Stimulated activated CD8-positive, alpha-beta memory T cell treated with anti-CD3 and anti-CD28 coated beads, Interleukin-2, amount 100 ng/mL, for 1 hour (primary cell): ENCODE results near the gene DUS1L.

Source experiments
- DNase-seq, 2 donors: peaks; one replicate each; pipeline ENCODE4 v3.0.0-alpha.2; 2020; ENCODE audit warnings: low read depth in 2 of 2

DUS1L gene

GRCh38 chr17:82065638-82066303 lies at the start of gene DUS1L:
Gene DUS1L, minus strand, starts transcription at chr17:82065804. Its CDS starts 745 bp downstream, at chr17:82065059.
- peak; percentile 47 to 55 for DNase-seq

- DNase-seq: no peak
Measured at GRCh38 chr17:82114872-82115271, 49.3 kb upstream of the DUS1L start.

GRCh38 chr17:82114447-82114846 lies 48.8 kb upstream of the DUS1L start:
- no peak for DNase-seq

- no peak for DNase-seq
Measured at GRCh38 chr17:82113941-82114340, 48.3 kb upstream of the DUS1L start.

- DNase-seq: no peak
Measured at GRCh38 chr17:82113422-82113821, 47.8 kb upstream of the DUS1L start.

- no peak for DNase-seq
Measured at GRCh38 chr17:82112914-82113311, 47.3 kb upstream of the DUS1L start.

- DNase-seq: no peak
Measured at GRCh38 chr17:82112181-82112913, 46.7 kb upstream of the DUS1L start.

GRCh38 chr17:82110298-82110697 lies 44.7 kb upstream of the DUS1L start:
- no peak for DNase-seq

DNA sequence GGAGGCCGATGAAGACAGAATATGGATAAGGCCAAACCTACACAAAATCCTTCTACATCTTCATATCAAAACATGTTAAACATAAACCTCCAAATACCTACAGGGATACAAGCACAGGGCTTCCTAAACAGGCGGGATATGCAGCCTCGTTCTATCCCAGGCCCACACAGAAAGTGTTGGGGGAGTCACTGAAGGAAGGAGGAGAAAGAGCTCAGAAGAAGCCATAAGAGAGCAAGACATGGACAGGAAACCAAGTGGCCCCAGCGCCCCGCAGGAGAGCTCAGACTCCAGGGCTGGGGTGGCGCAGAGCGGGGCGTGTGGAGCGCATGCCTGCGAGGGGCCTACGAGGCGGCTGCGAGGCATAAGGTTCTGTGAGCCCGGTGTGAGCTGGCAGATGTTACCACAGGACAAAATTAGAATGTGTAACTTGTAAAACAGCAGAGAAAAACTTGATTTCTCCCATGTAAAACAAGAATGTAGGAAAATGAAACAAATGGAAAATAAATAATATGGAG lies 43.4 kb upstream of the DUS1L start:
- DNase-seq: no peak

- DNase-seq: no peak
Measured at GRCh38 chr17:82108496-82108945, 42.9 kb upstream of the DUS1L start.

DNA sequence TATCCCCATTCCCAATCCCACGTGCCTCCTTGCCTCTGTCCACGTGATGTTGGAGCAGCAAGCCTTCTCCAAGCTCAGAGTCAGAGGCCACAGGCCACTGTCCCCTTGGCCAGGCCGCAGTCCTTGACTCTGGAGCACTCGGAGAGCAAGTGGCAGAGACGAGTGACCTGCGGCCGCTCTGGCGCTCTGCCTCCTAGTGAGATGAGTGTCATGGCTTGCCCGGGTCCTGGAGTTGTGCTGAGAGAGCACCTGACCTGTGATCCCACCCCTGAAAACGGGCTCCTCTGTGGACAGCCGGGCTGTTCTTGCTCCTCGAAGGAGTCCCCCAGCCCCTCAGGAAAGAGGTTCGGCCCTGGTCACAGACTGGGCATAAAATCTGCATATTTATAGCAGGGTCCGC lies 42.4 kb upstream of the DUS1L start:
- no peak for DNase-seq

DNA sequence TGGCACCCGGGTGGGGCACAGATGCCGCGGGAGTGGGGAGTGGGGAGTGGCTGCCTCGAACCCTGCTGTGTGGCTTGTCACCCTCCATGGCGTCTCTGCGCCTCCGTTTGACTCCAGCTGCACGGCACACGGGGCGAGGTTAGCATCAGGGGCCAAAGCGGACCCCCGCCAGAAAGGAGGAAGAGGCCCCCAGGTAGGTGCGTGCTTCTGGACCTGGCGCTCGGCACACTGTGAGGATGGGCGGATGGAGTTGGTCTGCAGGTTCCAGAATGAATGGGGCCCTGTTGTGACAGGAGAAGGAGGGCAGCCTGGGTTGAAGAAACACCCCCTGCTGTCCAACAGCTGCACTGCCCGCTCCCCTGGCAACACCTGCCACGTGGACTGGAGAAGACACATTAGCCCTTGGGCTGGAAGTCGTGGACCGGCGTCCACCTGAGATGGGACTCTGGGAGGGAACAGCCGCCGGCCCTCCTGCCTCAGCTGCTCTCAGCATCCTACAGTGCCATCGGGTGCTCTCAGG lies 41.8 kb upstream of the DUS1L start:
- DNase-seq: no peak

DNA sequence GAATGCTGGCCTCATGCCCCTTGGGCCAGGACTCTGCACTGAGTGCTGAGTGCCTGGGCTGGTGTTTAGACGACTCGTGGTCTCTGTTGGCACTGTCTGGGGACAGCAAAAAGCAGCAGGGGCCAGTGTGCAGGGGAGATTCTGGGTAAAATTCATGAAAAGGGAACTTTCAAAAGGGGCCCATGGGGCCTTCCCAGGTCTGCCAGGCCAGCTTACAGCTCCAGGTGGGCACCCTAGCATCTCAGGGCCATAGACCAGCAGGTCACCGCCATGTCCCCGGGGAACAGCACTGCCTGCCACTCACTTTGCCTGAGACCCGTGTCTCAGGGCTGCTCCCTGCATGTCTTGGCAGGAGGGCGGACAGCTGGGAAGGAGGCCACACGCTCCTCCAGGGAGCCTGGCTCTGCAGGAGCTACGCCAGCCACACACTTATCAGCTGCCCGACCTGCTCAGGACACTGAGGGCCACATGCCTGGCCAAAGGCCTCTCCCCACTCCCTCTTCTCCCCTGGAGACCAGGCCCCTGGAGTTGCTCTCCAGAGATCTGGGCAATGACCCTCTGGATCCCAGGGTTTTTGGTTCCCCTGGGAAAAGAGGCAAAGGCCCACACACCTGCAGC lies 41.2 kb upstream of the DUS1L start:
- no peak for DNase-seq

DNA sequence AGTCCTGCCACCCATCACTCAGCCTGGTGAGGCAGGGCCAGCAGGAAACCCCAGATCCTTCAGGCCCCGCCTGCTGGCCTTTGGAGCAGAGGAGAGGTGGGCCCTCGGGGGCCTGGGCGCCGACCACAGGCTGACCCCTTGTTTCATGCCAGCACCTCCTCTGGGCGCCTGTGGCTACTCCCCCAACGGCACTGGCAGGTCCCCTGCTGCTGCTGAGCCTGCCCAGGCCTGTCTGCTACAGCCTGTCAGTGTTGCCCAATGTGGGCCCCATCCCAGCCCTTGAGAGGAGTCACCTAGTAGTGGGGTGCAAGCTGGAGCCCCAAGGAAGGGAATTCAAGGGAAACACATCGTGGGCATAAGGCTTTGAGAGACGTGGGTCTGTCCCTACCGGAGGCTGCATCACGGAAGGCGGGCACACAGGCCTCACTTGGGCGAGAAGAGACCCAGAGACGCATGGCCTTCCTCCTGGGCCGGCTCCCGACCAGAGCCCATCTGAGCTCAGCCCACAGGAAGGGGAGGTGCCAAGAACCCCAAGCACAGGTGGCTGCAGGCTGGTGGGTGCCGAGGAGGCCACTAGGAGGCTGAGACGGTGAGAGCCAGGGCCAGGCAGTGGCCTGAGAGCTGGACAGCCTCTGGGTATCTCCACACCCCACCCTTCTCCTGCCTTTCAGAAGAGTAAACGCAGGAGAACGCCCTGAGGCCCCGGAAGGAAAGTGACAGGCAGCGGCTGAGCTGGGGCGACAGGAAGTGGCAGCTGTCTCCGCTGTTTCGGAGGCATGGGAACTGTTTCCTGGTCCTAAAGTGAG lies 40.5 kb upstream of the DUS1L start:
- DNase-seq: peak in 1 of 2 donors; percentile 35

GRCh38 chr17:82105417-82105881 lies 39.8 kb upstream of the DUS1L start:
- DNase-seq: no peak

GRCh38 chr17:82104797-82105416 lies 39.3 kb upstream of the DUS1L start:
- DNase-seq: no peak

GRCh38 chr17:82103553-82104451 lies 38.2 kb upstream of the DUS1L start:
- DNase-seq: no peak

GRCh38 chr17:82101767-82102679 lies 36.4 kb upstream of the DUS1L start:
- DNase-seq: no peak

GRCh38 chr17:82101301-82101715 lies 35.7 kb upstream of the DUS1L start:
- DNase-seq: no peak
